Spleen (tissue), 11 donors: ENCODE results near the gene TMTC2. TPM values are rescaled to one million over a fixed set of nuclear protein-coding genes. Genes with fewer than 3 reads are reported as not detected.

Experiments used
- DNase-seq: peaks from one replicate; pipeline ENCODE4 v3.0.0-alpha.2; 2020
- H3K27ac ChIP-seq, 8 donors: fragments of 200-600 bp; sonication (generic) in 7 of 8; 1 replicate in 4 of 8; 2 replicates in 4 of 8; pipeline versions ENCODE4 v1.5.0 to v1.8.0; 2016 to 2021; ENCODE audit warnings: inconsistent platforms in 4 of 8, mild to moderate bottlenecking in 4 of 8, moderate library complexity in 1 of 8
- H3K27me3 ChIP-seq, 7 donors: fragments of 200-600 bp; sonication (generic) in 6 of 7; replicated peaks in 1 of 7; 1 replicate in 4 of 7; 2 replicates in 3 of 7; pipeline versions ENCODE4 v1.5.0 to v1.8.0; 2016 to 2021; ENCODE audit warnings: inconsistent platforms in 3 of 7, mild to moderate bottlenecking in 1 of 7
- H3K36me3 ChIP-seq, 6 donors: fragments of 200-600 bp; sonication (generic) in 5 of 6; 1 replicate in 4 of 6; 2 replicates in 2 of 6; pipeline versions ENCODE4 v1.5.0 to v1.8.0; 2016 to 2021; ENCODE audit warnings: inconsistent platforms in 2 of 6
- H3K4me1 ChIP-seq, 6 donors: fragments of 200-600 bp; sonication (generic) in 5 of 6; 1 replicate in 3 of 6; 2 replicates in 3 of 6; pipeline versions ENCODE4 v1.5.0 to v1.8.0; 2016 to 2021; ENCODE audit warnings: inconsistent platforms in 3 of 6
- H3K4me3 ChIP-seq, 8 donors: fragments of 200-600 bp; sonication (generic) in 7 of 8; 1 replicate in 4 of 8; 2 replicates in 4 of 8; pipeline versions ENCODE4 v1.5.0 to v1.8.0; 2016 to 2021; ENCODE audit warnings: inconsistent platforms in 4 of 8, mild to moderate bottlenecking in 4 of 8, moderate library complexity in 2 of 8
- H3K9me3 ChIP-seq, 8 donors: fragments of 200-600 bp; sonication (generic) in 7 of 8; 1 replicate in 4 of 8; 2 replicates in 4 of 8; pipeline versions ENCODE4 v1.5.0 to v1.8.0; 2016 to 2021; ENCODE audit warnings: inconsistent platforms in 4 of 8
- POLR2A ChIP-seq, 3 donors: fragments of 450-650 bp; IDR thresholded peaks; one replicate each; pipeline ENCODE4 v1.5.1; 2017; ENCODE audit warnings: antibody characterized with exemption in 3 of 3, mild to moderate bottlenecking in 1 of 3
- POLR2AphosphoS5 ChIP-seq, 3 donors: sonication (generic); formaldehyde crosslinking; IDR thresholded peaks; one replicate each; pipeline ENCODE4 v1.5.1; 2017; ENCODE audit warnings: antibody characterized with exemption in 3 of 3
- WGBS, 5 donors: extraction: QIAGEN DNeasy Blood & Tissue Kit in 3 of 5; methylation state at CpG; one replicate each; pipeline versions ENCODE4 v1.1.5 to v1.1.7; 2013 to 2018; 5-methylcytosine and 5-hydroxymethylcytosine counted together
- intact Hi-C: fragments of 100-400 bp; cut with DNase I; formaldehyde crosslinking; loops from one replicate; pipeline ENCODE4 v1.15.0; 2023; ENCODE audit warnings: low total_unique reads
- polyA plus RNA-seq, 3 donors: library from polyadenylated mRNA; stranded (reverse); fragments of 200-250 nt; gene quantifications; one replicate each; pipeline ENCODE4 v1.2.1, GENCODE V29; 2013
- total RNA-seq, 7 donors: library from RNA; depleted of rRNA in 3 of 7; stranded (reverse); fragments of >200 nt in 3 of 7; fragmentation: NEBNext Ultra II Directional in 4 of 7; extraction: Animal tissue kit (Norgen Biotek cat#: 25700) in 4 of 7; gene quantifications; one replicate each; pipeline versions ENCODE4 v1.1.0 to v1.2.1, GENCODE V29; 2016 to 2021
- TF ChIP-seq, protein P1 (sequence below), 11 experiments: fragments of 200-600 bp in 7 of 11; fragments of 450-650 bp in 4 of 11; sonication (generic) in 4 of 11; IDR thresholded peaks in 8 of 11; conservative IDR thresholded peaks in 3 of 11; 1 replicate in 7 of 11; 2 replicates in 4 of 11; pipeline versions ENCODE4 v1.4.0 to v1.8.0; 2016 to 2021; ENCODE audit warnings: antibody characterized with exemption in 11 of 11, inconsistent platforms in 4 of 11, mild to moderate bottlenecking in 1 of 11
- donor health status: healthy with polysubstance abuse.
- donor health status: DM: no; HTN: no; CAD: no; lungs with moderate emphysema.
- donor health status: DM: no; HTN: no; CAD: no.
- donor health status: Bipolar disorder and iron deficiency.
- donor health status: healthy.
- donor health status: DM: no; HTN: no; CAD: no.
- donor health status: DM: yes; HTN: yes; CAD: no.

Gene TMTC2
- total and polyA plus RNA-seq, 10 donors, result 0.74 to 8.5 (median 4.0) TPM

DNA sequence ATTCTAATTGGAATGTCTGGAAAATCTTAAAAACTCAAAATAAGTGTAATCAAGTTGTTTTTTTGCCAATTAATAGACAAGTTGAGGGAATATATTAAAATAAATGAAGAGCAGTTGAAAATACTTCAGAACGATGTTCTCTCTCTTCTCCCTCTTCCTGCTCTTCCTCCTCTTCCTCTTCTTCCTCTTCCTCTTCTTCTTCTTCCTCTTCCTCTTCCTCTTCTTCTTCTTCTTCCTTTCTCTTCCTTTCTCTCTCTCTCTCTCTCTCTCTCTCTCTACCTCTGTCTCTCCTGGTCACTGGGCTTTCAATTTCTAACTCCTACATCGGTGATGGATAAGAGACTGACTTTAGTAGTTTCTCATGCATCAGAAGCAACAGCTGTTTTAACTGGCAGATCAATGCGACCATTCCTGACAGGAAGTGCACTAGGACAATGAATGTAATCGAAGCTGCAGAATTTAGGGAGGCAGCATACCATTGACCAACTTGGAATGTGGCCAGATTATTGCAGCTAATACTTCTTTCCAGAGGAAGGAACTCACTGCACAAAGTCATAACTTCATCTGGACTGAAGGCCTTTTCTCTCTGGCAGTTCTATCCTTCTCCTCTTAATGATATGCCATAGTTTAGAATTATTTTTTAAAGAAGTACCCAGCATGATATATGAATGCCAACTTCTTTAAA, 13.8 kb upstream of the TMTC2 start:
- no peak for DNase-seq
- H3K4me3 ChIP-seq, result no peak overlapping the region
- no peak overlapping the region for H3K27ac ChIP-seq
- TF ChIP-seq POLR2A (IDR thresholded peaks at IDR 0.05) (no peak), POLR2AphosphoS5 (IDR thresholded peaks at IDR 0.05) (no peak)
- TF ChIP-seq, protein P1, sequence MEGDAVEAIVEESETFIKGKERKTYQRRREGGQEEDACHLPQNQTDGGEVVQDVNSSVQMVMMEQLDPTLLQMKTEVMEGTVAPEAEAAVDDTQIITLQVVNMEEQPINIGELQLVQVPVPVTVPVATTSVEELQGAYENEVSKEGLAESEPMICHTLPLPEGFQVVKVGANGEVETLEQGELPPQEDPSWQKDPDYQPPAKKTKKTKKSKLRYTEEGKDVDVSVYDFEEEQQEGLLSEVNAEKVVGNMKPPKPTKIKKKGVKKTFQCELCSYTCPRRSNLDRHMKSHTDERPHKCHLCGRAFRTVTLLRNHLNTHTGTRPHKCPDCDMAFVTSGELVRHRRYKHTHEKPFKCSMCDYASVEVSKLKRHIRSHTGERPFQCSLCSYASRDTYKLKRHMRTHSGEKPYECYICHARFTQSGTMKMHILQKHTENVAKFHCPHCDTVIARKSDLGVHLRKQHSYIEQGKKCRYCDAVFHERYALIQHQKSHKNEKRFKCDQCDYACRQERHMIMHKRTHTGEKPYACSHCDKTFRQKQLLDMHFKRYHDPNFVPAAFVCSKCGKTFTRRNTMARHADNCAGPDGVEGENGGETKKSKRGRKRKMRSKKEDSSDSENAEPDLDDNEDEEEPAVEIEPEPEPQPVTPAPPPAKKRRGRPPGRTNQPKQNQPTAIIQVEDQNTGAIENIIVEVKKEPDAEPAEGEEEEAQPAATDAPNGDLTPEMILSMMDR (IDR thresholded peaks at IDR 0.05 in 8 of 11, conservative IDR thresholded peaks at IDR 0.05 in 3 of 11), result no peak
- 40 to 63% (median 60%) methylated on average over 4 of the region's 4 CpGs for WGBS, 5 donors
- H3K36me3 ChIP-seq, result no peaks in the 10 kb centered on the region
- intact Hi-C loops, result no loop called here
- no peaks in the 10 kb centered on the region for H3K4me1 ChIP-seq
- no peaks in the 10 kb centered on the region for H3K27me3 ChIP-seq
- no peaks in the 10 kb centered on the region for H3K9me3 ChIP-seq

DNA sequence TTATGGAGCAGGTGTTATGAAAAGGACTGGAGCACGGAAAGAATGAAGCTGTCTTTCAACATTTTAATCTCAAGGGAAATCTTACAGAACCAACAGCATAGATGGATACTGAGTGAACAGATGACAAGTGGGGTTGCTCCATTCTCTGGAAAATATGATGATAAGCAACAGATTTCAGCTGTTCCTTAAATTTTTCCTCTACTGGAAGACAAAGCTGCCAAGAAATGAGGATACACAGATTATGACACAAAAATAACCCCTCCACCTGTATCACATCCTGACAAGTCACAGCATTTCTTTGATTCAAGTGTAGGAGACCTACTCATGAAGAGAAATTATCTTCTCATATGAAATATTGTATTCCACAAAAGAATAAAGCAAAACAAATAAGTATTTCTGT, 13.0 kb upstream of the TMTC2 start:
- H3K4me3 ChIP-seq, result no peak overlapping the region
- DNase-seq, result no peak
- no peak overlapping the region for H3K27ac ChIP-seq
- intact Hi-C loops, result no loop called here
- no peaks in the 10 kb centered on the region for H3K27me3 ChIP-seq
- no peaks in the 10 kb centered on the region for H3K36me3 ChIP-seq
- no peaks in the 10 kb centered on the region for H3K9me3 ChIP-seq
- WGBS, 5 donors, result 67 to 89% (median 79%) methylated on average over 1 of the region's 1 CpG
- no peaks in the 10 kb centered on the region for H3K4me1 ChIP-seq
- TF ChIP-seq POLR2A (IDR thresholded peaks at IDR 0.05), result no peak
- TF ChIP-seq POLR2AphosphoS5 (IDR thresholded peaks at IDR 0.05), result no peak
- TF ChIP-seq, protein P1 (IDR thresholded peaks at IDR 0.05 in 8 of 11, conservative IDR thresholded peaks at IDR 0.05 in 3 of 11), result no peak

DNA sequence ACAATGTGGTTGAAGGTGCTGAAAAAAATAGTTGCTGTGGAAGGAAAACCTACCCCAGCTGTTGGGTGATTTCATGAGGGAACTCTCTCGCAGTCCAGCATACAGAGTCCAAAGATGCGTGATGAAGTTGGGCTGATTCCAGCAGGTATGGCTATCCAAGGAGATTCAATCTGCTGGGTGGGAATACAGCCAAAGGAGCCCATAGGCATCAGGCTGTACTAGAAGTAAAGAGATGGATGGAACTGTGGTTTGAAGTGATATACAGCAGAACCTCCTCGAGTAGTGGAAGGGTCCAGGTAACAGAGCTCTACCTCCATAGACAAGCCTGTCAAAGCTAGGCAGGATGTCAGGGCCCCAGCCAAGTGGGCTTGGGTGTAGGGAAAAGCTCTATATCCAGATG, 11.5 kb upstream of the TMTC2 start:
- H3K4me1 ChIP-seq, result no peaks in the 10 kb centered on the region
- DNase-seq, result no peak
- H3K36me3 ChIP-seq, result no peaks in the 10 kb centered on the region
- intact Hi-C loops, result no loop called here
- no peaks in the 10 kb centered on the region for H3K27me3 ChIP-seq
- H3K9me3 ChIP-seq, result no peaks in the 10 kb centered on the region
- H3K27ac ChIP-seq, result no peak overlapping the region
- no peak overlapping the region for H3K4me3 ChIP-seq
- TF ChIP-seq, protein P1 (IDR thresholded peaks at IDR 0.05 in 8 of 11, conservative IDR thresholded peaks at IDR 0.05 in 3 of 11), result no peak
- TF ChIP-seq POLR2AphosphoS5 (IDR thresholded peaks at IDR 0.05) (no peak), POLR2A (IDR thresholded peaks at IDR 0.05) (no peak)
- 73 to 91% (median 88%) methylated on average over 3 of the region's 3 CpGs for WGBS, 5 donors

DNA sequence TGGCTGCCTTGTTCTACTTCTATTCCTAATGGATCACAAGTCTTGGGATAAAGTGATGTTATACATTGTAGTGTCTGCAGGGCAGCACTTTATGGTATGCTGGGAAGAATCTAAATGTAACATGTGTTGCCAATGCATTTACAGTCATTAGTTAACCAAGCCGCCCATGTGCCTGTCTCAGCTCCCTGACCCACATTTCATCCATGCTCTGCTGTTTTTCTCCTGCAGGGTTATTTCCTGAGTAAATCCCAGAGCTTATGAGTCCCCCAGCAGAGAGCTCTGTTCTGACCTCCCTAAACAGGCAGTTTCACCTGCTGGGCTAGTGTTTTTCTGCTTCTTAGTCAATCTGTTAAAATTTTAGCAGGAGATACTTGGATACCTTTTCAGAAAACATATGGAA, 4.4 kb upstream of the TMTC2 start:
- Histone ChIP-seq H3K27ac (no peak overlapping the region), H3K27me3 (no peaks in the 10 kb centered on the region), H3K36me3 (no peaks in the 10 kb centered on the region), H3K4me3 (no peak overlapping the region), H3K9me3 (no peaks in the 10 kb centered on the region), H3K4me1 (peaks cover 0 to 12% (median 2%) of the 10 kb centered on the region in 6 donors)
- 78 to 88% (median 84%) methylated on average over 1 of the region's 1 CpG for WGBS, 5 donors
- no peak for DNase-seq
- intact Hi-C loops, result loop anchor here (10.0 kb wide), 1 partner anchor 328 kb away; the partner anchor contains the start of genes CCDC59 and METTL25
- TF ChIP-seq POLR2A (IDR thresholded peaks at IDR 0.05) (no peak), POLR2AphosphoS5 (IDR thresholded peaks at IDR 0.05) (no peak)
- TF ChIP-seq, protein P1 (IDR thresholded peaks at IDR 0.05 in 8 of 11, conservative IDR thresholded peaks at IDR 0.05 in 3 of 11), result no peak
